Activated naive CD8-positive, alpha-beta T cell treated with anti-CD3 and anti-CD28 coated beads, Interleukin-2, amount 10 ng/mL, durations not matched to agents 7 days and 5 days (primary cell): ENCODE data around the gene RSPH1. TPM values are rescaled to one million over a fixed set of nuclear protein-coding genes. Genes with fewer than 3 reads are reported as not detected.

Experiments
- ATAC-seq: fragments of 150-1000 bp; cut with Tn5 transposase; one replicate; pipeline ENCODE4 v1.10.0; 2021; ENCODE audit warnings: low read depth, moderate library complexity
- POLR2A ChIA-PET: fragments of 350-600 bp; sonication (Branson Sonifier 250); formaldehyde crosslinking; loops from one replicate; lab custom pipeline; 2021; ENCODE audit warnings: antibody characterized with exemption; lab: Charles Lee
- DNase-seq: peaks from one replicate; pipeline ENCODE4 v3.0.0; 2021
- H3K27ac Mint-ChIP-seq: one replicate; pipeline ENCODE4 v1.8.0; 2022; ENCODE audit warnings: mild to moderate bottlenecking, mixed read lengths
- H3K27me3 Mint-ChIP-seq: one replicate; pipeline ENCODE4 v1.8.0; 2022; ENCODE audit warnings: mild to moderate bottlenecking, moderate library complexity, mixed read lengths
- H3K36me3 Mint-ChIP-seq: one replicate; pipeline ENCODE4 v1.8.0; 2021; ENCODE audit warnings: mild to moderate bottlenecking, mixed read lengths
- H3K4me1 Mint-ChIP-seq: one replicate; pipeline ENCODE4 v1.8.0; 2021; ENCODE audit warnings: mixed read lengths
- H3K4me3 Mint-ChIP-seq: one replicate; pipeline ENCODE4 v1.8.0; 2022; ENCODE audit warnings: mild to moderate bottlenecking, moderate library complexity, mixed read lengths
- H3K9me3 Mint-ChIP-seq: one replicate; pipeline ENCODE4 v1.8.0; 2021; ENCODE audit warnings: mixed read lengths
- total RNA-seq, 2 experiments: library from RNA; stranded (reverse); gene quantifications; one replicate each; pipeline ENCODE4 v1.2.3, GENCODE V29; 2021

The RSPH1 gene
- total RNA-seq, 2 experiments from 2014 or later = not detected

DNA sequence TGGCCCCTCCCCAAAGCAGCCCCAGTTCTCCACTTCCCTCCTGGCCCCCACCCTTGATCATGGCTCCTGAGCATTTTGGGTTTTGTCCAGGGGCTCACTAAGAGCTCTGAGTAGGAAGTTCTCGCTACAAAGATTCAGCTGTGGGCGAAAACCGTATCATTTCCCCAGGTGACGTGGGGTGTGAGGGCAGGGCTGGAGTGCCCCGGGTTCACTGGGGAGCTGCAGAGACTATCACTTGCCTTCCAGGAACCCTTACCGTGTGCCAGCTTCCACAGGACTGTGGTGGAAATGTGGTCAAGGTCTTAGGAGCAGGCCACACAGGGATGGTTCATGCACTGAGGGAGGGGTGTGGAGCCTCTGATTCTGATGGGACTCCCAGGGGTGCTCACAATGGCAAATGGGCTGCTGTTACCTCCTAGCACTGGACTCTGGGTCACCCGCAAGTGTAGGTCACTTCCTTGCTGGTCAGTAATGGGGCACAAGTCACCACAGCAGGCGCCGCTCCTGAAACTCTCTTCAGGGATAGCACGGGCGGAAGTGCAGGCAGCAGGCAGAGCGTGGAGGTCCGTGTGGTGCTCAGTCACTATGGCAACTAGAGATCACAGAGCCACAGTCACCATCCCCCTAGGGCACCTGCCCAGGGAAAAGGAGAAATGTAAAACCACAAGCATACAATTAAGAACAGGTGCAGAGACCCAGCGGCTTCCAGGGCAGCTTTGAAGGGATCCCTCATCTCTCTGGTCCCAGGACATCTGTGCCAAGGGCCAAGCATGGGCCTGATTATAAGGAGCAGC is 35.4 kb downstream of the RSPH1 start:
- no peak for DNase-seq
- H3K36me3 Mint-ChIP-seq = peaks cover 3% of the 10 kb centered on the region
- POLR2A ChIA-PET = interaction anchor here (0.7 kb wide), 1 partner anchor 56 kb away, joined by 4 read pairs; no protein-coding TSS in a partner anchor
- peaks cover 56% of the 10 kb centered on the region for H3K4me1 Mint-ChIP-seq
- peak overlapping the region; percentile 71 for H3K27ac Mint-ChIP-seq
- H3K27me3 Mint-ChIP-seq = no peaks in the 10 kb centered on the region
- H3K4me3 Mint-ChIP-seq = peak overlapping the region; percentile 64
- ATAC-seq = peak; percentile 43
- H3K9me3 Mint-ChIP-seq = no peaks in the 10 kb centered on the region

DNA sequence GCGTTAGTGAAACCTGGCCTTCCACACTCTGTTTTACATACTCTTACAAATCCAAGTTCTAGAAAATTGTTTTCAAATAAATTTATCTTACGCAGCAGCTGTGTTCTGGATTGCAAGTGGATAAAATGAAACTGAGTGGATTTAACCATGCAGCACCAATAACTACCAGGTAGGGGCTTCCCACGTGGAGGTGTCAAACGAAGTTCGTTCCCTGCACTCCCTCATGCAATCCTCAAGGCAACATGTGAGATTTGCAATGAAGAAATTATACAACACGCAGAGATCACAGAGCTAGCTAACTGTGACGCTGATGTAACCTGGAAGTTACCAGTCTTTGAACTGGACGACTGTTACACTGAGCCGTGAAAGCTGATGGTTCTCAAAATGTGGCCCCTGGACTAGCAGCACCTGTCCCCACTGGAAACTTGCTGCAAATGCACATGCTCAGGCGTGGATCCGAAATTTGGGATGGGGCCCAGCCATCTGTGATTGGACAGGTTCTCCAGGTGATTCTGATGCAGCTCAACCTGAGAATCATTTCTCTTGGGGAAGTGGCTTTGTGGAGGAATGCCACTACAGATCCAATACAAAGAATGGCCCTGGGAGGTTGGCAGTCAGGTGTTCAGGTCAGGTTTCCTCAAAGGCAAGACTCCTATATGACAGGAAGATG is 36.3 kb downstream of the RSPH1 start:
- Mint-ChIP-seq H3K36me3 (peaks cover 3% of the 10 kb centered on the region), H3K9me3 (no peaks in the 10 kb centered on the region), H3K4me3 (no peak overlapping the region), H3K27me3 (no peaks in the 10 kb centered on the region), H3K27ac (no peak overlapping the region), H3K4me1 (peaks cover 51% of the 10 kb centered on the region)
- POLR2A ChIA-PET = no interaction called here
- ATAC-seq (no peak), DNase-seq (no peak)

DNA sequence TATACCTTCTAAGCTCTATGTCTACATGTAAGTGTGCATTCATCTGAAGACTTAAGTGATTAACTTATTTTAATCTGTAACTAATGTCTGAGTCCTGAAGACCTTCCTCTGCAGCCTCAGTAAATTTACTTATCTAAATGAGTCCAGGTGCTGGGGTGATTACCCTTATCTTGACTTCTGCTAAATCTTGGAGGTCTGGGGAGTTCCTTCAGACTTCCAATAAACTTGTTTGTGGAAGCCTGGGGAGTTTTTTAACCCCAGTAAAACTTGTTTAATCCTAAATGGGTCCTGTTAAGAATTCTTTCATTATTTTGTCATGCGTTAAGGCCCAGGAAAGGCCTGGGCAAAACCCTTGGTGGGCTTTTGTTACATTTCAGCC is 37.0 kb downstream of the RSPH1 start:
- H3K4me1 Mint-ChIP-seq = peaks cover 47% of the 10 kb centered on the region

DNA sequence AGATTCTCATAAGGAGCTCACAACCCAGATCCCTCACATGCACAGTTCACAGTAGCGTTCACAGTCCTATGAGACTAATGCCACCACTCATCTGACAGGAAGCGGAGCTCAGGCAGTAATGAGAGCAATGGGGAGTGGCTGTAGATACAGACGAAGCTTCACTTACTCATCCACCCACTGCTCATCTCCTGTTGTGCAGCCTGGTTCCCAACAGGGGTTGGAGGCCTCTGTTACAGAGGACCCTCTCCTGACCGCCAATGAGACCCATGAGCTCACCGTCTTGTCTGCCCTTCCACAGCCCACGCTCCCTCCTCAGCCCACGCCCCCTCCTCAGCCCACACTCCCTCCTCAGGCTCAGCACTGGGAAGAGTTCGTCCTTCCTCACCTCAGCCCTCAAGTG is 39.6 kb downstream of the RSPH1 start:
- H3K27me3 Mint-ChIP-seq = no peaks in the 10 kb centered on the region
- POLR2A ChIA-PET = interaction anchor here (0.9 to 1.5 kb wide), 4 partner anchors 11 to 58 kb away, joined by 3 to 6 read pairs (median 4); partner anchors contain the start of genes SLC37A1 and UBASH3A
- H3K9me3 Mint-ChIP-seq = no peaks in the 10 kb centered on the region
- peak; percentile 85 for ATAC-seq
- H3K4me3 Mint-ChIP-seq = peak overlapping the region; percentile 10
- peak overlapping the region; percentile 74 for H3K27ac Mint-ChIP-seq
- H3K36me3 Mint-ChIP-seq = no peaks in the 10 kb centered on the region
- no peak for DNase-seq
- H3K4me1 Mint-ChIP-seq = peaks cover 29% of the 10 kb centered on the region

More for the DNA sequence above, 37.0 kb downstream of the RSPH1 start:
- peaks cover 3% of the 10 kb centered on the region for H3K36me3 Mint-ChIP-seq
- no peak for ATAC-seq
- H3K27ac Mint-ChIP-seq = no peak overlapping the region
- no peak overlapping the region for H3K4me3 Mint-ChIP-seq
- no peaks in the 10 kb centered on the region for H3K27me3 Mint-ChIP-seq
- POLR2A ChIA-PET = no interaction called here
- no peaks in the 10 kb centered on the region for H3K9me3 Mint-ChIP-seq
- no peak for DNase-seq

DNA sequence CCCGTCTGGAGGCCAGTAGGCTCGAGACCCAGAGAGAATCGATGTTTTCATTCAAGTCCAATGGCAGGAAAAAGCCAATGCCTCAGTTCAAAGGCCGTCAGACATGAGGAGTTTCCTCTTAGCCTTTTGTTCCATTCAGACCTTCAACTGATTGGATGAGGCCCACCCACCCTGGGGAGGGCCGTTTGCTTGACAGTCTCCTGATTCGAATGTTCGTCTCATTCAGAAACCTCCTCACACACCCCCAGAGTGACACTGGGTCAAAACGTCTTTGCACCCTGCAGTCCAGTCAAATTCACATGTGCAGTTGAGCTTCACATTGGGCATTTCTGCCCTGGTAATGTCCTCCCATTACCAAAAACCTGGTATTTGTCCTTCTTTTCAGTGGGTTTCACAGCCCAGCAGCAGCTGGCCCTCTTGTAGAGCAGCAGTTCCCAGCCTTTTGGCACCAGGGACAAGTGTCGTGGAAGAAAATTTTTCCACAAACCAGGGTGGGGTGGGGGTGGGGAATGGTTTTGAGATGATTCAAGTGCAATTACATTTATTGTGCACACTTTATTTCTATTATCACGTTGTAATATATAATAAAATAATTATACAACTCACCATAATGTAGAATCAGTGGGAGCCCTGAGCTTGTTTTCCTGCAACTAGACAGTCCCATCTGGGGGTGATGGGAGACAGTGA is 40.1 kb downstream of the RSPH1 start:
- ATAC-seq (no peak), DNase-seq (no peak)
- peaks cover 25% of the 10 kb centered on the region for H3K4me1 Mint-ChIP-seq
- POLR2A ChIA-PET = interaction anchor here (0.9 to 1.5 kb wide), 3 partner anchors 35 to 58 kb away, joined by 3 to 6 read pairs (median 3); partner anchors contain the start of genes SLC37A1 and UBASH3A
- H3K27me3 Mint-ChIP-seq = no peaks in the 10 kb centered on the region
- H3K9me3 Mint-ChIP-seq = no peaks in the 10 kb centered on the region
- H3K36me3 Mint-ChIP-seq = no peaks in the 10 kb centered on the region
- no peak overlapping the region for H3K27ac Mint-ChIP-seq
- H3K4me3 Mint-ChIP-seq = peak overlapping the region; percentile 10

DNA sequence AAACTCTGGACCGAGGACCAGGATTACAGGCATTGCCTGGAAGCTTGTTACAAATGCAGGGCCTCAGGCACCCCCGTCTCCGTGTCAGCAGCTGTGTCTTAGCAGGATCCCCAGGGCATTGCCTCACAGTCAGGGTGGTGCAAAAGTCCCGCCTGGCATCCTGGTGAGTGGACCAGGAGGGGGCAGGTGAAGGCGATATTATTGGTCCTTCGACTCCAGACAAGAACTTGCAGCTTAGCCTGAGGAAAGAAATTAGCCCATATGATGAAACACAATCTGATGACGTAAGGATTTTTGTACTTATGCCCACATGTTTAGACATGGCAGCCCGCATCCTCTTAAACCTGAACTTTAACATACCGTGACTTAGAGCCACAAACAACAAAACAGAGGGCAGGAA is 40.8 kb downstream of the RSPH1 start:
- DNase-seq = no peak
- Mint-ChIP-seq H3K4me3 (no peak overlapping the region), H3K36me3 (no peaks in the 10 kb centered on the region), H3K9me3 (no peaks in the 10 kb centered on the region), H3K27ac (no peak overlapping the region), H3K27me3 (no peaks in the 10 kb centered on the region), H3K4me1 (peaks cover 24% of the 10 kb centered on the region)
- POLR2A ChIA-PET = no interaction called here
- ATAC-seq = no peak

DNA sequence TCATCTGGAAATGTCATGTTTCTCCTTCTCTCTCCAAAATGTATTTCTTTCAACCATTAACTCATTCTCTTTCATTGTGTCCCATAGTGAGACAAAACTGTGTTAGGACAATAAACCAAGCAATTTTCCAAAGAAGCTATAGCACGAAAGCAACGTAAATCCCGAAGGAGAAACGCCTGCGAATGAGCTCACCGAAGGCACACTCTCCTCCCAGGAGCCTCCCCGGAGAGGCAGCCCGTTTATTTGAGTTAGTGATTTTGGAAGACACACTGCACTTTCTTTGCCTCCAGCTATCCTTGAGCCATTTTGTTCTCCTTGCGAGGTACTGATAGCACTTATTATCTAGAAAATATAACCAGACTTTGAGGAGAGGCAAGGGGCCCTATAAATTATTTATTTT is 41.2 kb downstream of the RSPH1 start:
- Mint-ChIP-seq H3K27ac (no peak overlapping the region), H3K27me3 (no peaks in the 10 kb centered on the region), H3K9me3 (no peaks in the 10 kb centered on the region), H3K4me1 (peaks cover 25% of the 10 kb centered on the region), H3K4me3 (no peak overlapping the region), H3K36me3 (no peaks in the 10 kb centered on the region)
- POLR2A ChIA-PET = no interaction called here
- DNase-seq (no peak), ATAC-seq (no peak)

DNA sequence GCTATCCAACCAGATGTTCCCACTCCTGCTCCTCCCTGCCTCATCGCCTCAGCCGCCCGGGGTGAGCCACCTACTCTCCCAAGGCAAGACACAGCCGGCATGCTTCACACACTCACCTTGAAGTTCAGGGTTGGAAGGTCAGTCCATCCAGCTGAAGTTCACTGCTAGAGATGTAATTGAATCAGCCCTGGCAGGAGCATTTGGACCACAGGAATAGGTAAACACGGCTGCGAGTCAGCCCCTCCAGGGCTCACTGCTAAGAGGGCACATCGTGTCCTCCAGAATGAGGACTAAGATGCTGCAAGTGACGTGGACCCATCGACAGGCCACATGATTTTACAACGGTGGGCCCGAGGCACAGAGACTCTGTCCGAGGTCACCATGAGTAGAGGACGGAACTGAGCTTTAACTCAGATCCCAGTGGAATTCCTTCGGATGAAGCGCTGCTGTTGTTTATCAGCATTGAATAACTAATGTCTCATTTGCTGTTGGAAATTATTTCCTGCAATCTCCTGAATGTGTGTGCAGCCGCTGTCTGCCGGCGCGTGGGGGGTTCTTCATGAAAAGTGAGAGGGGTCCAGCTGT is 41.9 kb downstream of the RSPH1 start:
- no peak for ATAC-seq
- H3K9me3 Mint-ChIP-seq = no peaks in the 10 kb centered on the region
- H3K4me1 Mint-ChIP-seq = peaks cover 28% of the 10 kb centered on the region
- POLR2A ChIA-PET = no interaction called here
- no peak overlapping the region for H3K4me3 Mint-ChIP-seq
- no peaks in the 10 kb centered on the region for H3K27me3 Mint-ChIP-seq
- no peak for DNase-seq
- no peaks in the 10 kb centered on the region for H3K36me3 Mint-ChIP-seq
- no peak overlapping the region for H3K27ac Mint-ChIP-seq

DNA sequence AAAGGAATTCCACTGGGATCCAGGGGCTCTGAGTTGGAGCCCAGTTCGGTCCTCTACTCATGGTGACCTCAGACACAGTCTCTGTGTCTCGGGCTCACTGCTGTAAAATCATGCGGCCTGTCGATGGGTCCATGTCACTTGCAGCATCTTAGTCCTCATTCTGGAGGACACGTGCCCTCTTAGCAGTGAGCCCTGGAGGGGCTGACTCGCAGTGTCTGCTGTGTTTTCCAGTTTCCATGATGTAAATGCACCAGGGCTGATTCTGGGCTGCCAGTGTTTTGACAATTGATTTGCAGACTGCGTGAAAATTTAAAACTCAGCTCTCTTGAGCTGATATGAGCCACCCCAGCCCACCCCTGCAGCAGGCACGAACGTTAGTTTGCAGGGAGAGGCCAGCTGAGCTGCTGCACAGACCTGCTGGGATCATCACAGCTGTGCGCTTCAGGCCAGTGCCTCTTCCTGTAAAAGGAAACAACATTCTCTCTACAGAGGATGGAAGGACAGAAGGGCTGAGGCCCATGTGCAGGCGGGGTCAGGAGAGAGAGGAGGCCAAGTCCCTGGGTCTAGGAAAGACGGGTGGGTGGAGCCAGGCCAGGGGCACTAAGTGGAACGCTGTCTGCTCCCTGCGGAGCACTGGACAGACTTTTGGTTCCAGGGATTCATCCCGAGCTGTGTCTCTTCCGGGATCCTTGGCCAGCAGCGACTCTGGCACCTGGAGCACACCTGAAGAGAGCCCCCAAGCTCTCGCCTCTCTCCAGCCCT is 42.6 kb downstream of the RSPH1 start:
- Mint-ChIP-seq H3K36me3 (no peaks in the 10 kb centered on the region), H3K27me3 (no peaks in the 10 kb centered on the region), H3K9me3 (no peaks in the 10 kb centered on the region), H3K4me1 (peaks cover 32% of the 10 kb centered on the region), H3K27ac (no peak overlapping the region), H3K4me3 (no peak overlapping the region)
- POLR2A ChIA-PET = interaction anchor here (0.6 kb wide), 1 partner anchor 10 kb away, joined by 3 read pairs; no protein-coding TSS in a partner anchor
- DNase-seq = no peak
- no peak for ATAC-seq

DNA sequence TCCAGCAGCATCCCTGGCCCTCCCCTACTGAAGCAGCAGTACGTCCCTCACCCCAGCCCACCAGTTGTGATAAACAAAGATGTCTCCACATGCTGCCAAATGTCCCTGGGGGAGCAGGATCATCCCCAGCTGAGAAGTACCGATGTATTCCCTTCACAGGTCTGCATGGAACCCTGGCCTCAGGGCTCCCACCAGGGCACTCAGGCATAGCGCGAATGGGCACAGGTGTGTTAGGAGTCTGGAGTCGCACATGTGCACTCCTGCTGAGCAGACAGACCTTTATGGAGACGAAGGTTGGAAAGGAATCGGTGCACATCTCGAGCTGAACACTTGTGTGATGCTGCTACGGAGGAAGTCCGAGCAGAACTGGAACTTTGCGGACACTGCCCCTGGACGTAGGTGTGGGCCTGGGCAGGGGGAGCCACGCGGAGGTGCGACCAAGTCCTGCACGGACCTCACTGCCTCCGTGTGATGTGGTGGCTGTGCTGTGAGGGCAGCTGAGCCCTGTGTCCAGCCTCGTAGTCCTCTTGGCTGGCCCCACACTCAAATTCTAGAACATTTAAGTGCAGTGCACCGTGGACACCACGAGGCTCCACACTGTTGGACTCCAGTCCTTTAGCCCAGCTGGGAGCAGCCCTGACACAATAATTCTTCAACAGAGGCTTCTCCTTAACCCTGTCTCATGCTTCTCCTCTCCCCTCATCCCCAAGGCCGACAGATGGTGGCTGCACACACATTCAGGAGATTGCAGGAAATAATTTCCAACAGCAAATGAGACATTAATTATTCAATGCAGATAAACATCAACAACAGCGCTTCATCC is 43.4 kb downstream of the RSPH1 start:
- DNase-seq = no peak
- H3K4me3 Mint-ChIP-seq = no peak overlapping the region
- H3K27ac Mint-ChIP-seq = no peak overlapping the region
- H3K36me3 Mint-ChIP-seq = peaks cover 6% of the 10 kb centered on the region
- no peaks in the 10 kb centered on the region for H3K9me3 Mint-ChIP-seq
- H3K27me3 Mint-ChIP-seq = no peaks in the 10 kb centered on the region
- POLR2A ChIA-PET = interaction anchor here (0.6 kb wide), 1 partner anchor 11 kb away, joined by 3 read pairs; no protein-coding TSS in a partner anchor
- ATAC-seq = no peak
- H3K4me1 Mint-ChIP-seq = peaks cover 32% of the 10 kb centered on the region

DNA sequence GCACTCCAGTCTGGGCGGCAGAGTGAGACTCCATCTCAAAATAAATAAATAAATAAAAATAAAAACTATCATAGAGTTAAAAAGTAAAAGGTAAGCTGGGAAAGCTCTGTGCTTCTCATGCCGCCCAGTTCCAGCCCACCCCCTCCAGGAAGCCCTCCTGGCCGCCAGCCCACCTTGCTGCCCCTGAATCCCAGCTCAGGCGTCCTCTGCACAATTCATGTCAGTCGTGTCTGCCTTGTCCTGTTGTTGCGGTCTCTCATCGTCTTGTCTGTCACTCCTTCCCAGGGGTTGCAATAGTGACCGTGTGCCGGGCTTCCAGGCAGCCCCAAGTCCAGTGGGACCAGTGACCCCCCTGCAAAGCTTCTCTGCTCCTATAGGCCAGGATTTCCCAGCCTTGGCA is 44.1 kb downstream of the RSPH1 start:
- peaks cover 32% of the 10 kb centered on the region for H3K4me1 Mint-ChIP-seq
- H3K27ac Mint-ChIP-seq = no peak overlapping the region
- ATAC-seq = no peak
- H3K27me3 Mint-ChIP-seq = no peaks in the 10 kb centered on the region
- peaks cover 8% of the 10 kb centered on the region for H3K36me3 Mint-ChIP-seq
- H3K9me3 Mint-ChIP-seq = no peaks in the 10 kb centered on the region
- POLR2A ChIA-PET = no interaction called here
- H3K4me3 Mint-ChIP-seq = no peak overlapping the region
- no peak for DNase-seq

DNA sequence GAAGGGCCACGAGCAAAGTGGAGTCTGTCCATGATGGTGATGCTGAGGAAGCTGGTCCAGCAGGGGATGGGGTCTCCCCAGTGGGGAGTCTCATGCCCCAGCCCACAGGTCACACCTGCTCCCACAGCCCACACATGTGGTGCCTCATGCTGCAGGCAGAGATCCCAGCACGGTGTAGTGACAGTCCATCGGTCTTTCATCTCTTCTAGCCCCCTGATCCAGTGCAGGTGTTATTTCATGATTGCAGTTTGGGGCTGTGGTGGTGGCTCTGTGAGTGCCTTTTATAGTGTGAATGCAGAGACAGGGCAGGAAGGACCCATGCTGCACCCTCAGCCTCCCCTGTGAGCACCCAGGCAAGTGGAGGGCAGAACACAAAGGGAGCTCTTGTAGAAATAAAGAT is 47.3 kb downstream of the RSPH1 start:
- ATAC-seq = no peak
- Mint-ChIP-seq H3K4me3 (no peak overlapping the region), H3K9me3 (no peaks in the 10 kb centered on the region), H3K4me1 (peaks cover 26% of the 10 kb centered on the region), H3K27me3 (no peaks in the 10 kb centered on the region), H3K27ac (peak overlapping the region; percentile 17), H3K36me3 (peaks cover 15% of the 10 kb centered on the region)
- DNase-seq = no peak
- POLR2A ChIA-PET = interaction anchor here (1.5 kb wide), 1 partner anchor 45 kb away, joined by 7 read pairs; the partner anchor contains the start of gene UBASH3A
